GM18508 (cell line): ENCODE measurements around the gene DARS2.
"Not testable (repeated sequence)": the region's sequence is repeated elsewhere in the genome, so short reads cannot be mapped to it uniquely, and the experiment has no call there.

ENCODE experiments used
- ATAC-seq: cut with Tn5 transposase; IDR thresholded peaks from one replicate; pipeline ENCODE4 v1.9.1; 2021; ENCODE audit warnings: moderate number of reproducible peaks; ENCODE audit not compliant: insufficient read depth, unreplicated experiment

Gene DARS2, protein sequence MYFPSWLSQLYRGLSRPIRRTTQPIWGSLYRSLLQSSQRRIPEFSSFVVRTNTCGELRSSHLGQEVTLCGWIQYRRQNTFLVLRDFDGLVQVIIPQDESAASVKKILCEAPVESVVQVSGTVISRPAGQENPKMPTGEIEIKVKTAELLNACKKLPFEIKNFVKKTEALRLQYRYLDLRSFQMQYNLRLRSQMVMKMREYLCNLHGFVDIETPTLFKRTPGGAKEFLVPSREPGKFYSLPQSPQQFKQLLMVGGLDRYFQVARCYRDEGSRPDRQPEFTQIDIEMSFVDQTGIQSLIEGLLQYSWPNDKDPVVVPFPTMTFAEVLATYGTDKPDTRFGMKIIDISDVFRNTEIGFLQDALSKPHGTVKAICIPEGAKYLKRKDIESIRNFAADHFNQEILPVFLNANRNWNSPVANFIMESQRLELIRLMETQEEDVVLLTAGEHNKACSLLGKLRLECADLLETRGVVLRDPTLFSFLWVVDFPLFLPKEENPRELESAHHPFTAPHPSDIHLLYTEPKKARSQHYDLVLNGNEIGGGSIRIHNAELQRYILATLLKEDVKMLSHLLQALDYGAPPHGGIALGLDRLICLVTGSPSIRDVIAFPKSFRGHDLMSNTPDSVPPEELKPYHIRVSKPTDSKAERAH

DNA sequence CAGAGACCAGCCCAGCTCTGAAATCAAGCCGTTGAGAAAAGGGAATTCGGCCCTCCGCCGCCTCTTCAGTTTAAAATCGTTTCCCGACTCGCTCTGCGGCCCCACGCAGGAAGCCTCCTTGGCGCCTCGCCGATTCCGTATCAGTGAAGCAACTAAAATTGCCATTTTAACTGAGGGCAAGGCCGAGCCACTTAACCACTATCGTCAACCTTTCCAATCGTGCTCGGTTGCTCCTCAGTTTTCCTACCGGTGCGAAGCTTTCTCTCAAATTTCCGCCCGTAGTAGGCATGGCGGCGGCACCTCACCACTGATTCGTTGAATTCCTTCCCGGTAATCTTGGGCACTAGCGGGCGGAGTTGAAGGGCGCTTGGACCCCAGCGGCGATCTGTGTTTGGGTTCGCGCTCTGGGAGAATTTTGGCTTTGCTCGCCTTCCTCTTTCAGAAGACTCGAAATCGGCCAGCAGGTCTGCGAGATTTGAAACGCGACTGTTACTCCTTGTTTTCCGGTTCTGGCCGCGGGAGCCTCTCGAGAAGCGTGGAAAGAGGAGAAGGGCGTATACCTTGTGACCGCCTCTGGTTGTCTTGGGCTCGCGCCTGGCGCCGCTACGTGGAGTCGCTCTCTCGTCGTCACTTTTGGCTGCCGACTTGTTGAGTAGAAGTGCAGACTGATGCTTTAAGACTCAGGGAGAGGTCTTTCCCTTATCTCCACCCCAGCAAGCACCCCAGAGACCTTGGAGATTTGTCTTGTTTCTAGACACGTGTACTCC, at the start of gene DARS2, which contains the start of gene CENPL:
Gene DARS2 (plus strand): TSS at position 359 of the 767 bp plus-strand sequence. CDS start 557 bp downstream, outside the sequence.
Gene CENPL (minus strand): TSS at position 569 of the 767 bp plus-strand sequence. CDS start 13,584 bp downstream, outside the sequence.
- ATAC-seq: peak; percentile 90

DNA sequence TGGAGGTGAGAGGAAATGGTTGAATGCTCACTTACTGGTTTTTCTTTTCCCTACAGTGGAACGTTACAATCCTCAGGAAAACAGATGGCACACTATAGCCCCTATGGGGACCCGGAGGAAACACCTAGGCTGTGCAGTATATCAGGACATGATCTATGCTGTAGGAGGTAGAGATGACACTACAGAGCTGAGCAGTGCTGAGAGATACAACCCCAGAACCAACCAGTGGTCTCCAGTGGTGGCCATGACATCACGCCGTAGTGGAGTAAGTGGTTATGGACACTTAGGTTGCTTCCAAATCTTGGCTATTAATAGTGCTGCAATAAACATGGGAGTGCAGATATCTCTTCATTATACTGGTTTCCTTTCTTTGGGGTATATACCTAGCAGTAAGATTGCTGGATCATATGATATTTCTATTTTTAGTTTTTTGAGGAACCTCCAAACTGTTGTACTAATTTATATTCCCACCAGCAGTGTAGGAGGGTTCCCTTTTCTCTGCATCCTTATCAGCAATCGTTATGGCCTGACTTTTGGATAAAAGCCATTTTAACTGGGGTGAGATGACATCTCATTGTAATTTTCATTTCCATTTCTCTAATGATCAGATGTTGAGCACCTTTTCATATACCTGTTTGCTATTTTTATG, 48.8 kb upstream of the DARS2 start:
- no peak for ATAC-seq

DNA sequence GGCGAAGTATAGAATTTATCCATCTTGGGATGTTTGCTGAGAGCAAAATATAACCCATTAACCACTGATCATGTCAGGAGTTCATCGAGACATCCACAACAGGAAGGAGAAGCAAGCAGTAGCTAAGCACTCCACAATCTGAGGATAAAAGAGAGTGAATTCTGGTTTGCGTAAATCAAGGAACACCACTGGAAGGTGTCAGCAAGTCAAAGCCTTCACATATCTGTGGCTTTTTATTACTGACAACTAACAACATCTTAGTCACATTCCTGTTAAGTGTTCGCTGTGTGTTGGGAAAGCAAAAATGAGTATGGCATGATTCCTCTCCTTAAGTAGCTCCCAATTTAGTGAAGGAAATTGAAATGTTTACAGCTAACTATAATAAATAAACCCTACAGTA, 44.5 kb upstream of the DARS2 start:
- no peak for ATAC-seq

DNA sequence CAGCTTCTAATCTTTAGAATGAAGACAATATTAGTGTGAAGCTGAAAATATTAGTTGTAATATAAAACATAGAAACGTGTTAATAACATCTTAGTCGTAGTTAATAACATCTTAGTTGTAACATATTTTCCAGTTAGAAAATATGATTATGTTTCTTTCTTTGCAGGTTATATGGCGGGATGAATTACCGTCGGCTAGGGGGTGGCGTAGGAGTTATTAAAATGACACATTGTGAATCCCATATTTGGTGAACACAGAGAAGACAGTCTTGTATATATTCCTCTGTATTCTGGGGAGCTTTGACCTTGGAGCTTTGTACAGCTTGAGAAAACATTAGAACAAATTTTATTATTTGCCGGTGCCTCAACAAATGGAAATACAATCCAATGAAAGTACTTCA, 39.5 kb upstream of the DARS2 start:
- ATAC-seq: no peak

DNA sequence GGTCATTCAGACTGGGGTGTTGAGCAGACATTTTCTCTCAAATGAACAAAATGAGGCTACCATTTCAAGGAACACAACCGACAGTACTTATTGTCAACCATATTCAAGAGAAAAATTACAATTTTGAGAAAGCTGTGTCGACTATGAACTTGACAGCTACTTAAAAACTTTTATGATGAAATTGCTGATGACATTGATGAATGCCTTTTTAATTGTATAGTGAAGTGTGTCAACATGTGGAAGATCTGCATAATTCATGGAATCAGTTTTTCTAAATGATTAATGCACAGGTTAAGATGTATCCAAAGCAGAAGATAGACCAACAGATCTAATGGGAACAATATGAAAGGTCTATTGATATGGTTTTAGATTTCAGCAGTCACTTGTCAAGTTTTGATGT, 34.6 kb upstream of the DARS2 start:
- ATAC-seq: no peak

DNA sequence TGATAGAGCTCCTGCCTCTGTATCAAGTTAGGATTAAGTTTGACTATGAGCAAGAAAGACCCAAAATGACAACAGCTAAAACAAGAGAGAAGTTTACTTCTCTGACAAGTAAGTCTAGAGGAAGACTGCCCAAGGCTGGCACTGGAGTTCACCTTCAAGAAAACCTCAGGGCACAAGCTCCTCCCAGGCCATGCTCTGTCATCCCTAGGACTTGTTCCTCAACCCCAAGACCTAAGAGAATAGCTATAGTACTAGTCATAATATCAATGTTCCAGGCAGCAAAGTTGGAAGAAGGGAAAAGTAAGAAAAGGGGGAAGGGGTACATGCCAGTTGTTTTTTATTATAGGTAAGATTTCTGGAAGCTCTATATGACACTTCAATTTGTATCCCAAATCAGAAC, 26.4 kb upstream of the DARS2 start:
- ATAC-seq: no peak

DNA sequence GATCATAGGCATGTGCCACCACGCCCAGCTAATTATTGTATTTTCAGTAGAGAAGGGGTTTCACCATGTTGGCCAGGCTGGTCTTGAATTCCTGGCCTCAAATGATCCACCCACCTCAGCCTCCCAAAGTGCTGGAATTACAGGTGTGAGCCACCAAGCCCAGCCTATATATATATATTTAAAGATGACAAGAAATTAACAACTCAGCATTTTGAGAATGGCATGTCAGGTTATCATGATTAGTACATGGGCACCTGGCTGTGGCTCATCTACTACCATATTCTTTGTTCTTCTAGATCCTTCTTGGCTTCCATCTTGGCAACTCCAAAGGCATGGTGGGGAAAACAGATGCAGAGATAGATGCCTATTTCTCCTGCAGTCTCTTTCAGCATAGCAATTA, 24.5 kb upstream of the DARS2 start:
- not testable (repeated sequence) for ATAC-seq

DNA sequence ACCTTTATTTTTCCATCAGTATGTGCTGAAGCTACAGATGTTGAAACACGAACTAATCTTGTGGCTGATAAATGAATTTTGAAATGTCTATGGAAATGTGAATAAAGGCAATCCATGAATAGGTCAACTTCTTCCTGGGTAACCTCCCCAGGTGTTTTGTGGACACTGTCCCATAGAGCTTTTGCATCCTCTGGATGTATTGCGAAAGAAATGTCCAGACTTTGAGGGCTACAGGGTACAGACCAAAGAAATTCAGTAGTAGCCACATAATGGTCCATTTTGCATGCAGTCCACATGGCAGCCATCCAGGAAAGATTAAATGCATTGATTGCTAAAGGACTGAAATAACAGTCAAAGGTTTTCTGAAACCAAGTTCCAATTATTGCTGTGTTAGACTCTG, 21.5 kb upstream of the DARS2 start:
- ATAC-seq: no peak

DNA sequence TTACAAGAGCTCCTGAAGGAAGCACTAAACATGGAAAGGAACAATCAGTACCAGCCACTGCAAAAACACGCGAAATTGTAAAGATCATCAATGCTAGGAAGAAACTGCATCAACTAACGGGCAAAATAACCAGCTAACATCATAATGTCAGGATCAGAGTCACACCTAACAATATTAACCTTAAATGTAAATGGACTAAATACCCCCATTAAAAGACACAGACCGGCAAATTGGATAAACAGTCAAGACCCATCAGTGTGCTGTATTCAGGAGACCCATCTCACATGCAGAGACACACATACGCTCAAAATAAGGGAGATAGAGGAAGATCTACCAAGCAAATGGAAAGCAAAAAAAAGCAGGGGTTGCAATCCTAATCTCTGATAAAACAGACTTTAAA, 10.8 kb upstream of the DARS2 start:
- ATAC-seq: not testable (repeated sequence)

DNA sequence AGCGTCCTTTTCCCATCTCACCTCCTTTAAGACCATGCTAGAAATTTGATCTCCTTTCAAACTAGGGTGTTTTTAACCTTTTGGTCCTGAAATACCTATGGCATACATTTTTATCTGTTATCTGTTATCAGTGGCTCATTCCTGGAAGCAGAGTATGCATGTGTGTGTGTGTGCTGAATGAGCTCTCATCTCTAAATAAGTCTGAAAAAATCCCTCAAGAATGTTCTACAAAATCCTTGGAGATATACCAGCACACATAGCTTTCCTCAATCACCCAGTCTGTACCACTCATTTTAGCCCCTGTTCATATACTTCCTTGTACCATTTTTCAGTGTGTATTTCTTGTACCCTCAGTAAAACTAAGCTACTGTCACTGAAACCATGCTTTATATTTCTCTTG, 6.0 kb upstream of the DARS2 start:
- no peak for ATAC-seq

DNA sequence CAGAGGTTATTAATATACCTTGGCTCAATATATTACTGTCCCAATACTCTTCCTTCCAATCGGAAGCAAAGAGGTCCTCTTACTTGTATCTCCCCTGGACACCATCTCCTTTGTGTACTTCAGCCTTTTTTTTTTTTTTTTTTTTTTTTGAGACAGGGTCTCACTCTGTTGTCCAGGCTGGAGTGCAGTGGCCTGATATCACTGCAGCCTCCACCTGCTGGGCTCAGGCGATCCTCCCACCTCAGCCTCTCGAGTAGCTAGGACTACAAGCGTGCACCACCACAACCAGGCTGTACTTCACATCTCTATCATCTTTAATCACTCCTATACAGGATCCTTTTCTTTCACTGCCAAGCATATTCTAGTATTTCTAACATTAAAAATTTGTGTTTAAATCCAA, 2.8 kb upstream of the DARS2 start:
- ATAC-seq: no peak

DNA sequence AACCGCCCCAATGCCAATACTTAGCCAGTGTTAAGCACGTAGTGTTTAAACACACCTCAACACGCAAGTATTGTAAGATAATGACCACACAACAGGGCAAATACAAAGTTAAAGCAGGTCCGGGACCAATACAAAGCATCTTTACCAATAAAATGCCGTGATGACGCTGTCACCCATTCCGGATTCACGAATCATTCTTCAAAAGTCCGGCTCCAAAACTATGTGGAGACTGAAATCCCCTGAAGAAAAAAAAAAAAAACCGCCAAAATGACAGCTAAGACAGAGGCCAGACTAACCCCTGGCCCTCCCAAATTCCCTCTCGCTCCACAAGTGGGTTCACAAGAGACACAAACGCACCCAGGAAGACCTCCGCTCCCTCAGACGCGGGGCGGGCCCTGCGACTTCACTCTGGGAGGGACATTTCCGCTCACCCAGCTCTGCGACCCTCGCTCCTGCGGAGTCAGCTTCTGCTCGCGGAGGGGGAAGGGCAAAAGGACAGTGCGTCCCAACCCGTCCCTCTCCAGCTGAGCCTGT, 625 bp upstream of the DARS2 start:
- no peak for ATAC-seq

DNA sequence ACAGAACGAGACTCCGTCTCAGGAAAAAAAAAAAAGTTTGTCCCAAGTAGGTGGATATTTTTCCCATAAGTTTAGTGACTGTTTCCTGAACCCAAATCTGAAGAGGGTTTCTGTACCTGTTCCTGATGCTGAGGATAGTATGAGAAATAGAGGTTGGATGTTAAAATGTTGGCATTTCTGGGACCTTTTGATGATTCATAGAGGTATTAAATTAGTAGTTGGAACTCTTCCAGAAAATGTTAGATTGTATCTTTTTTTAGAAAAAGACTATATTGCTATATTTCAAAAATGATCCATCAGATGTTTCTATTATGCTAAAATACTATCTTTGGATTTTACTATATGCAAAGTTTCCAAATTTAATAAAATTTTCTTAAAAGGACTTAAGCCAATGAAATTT, 3.1 kb downstream of the DARS2 start:
- ATAC-seq: no peak

DNA sequence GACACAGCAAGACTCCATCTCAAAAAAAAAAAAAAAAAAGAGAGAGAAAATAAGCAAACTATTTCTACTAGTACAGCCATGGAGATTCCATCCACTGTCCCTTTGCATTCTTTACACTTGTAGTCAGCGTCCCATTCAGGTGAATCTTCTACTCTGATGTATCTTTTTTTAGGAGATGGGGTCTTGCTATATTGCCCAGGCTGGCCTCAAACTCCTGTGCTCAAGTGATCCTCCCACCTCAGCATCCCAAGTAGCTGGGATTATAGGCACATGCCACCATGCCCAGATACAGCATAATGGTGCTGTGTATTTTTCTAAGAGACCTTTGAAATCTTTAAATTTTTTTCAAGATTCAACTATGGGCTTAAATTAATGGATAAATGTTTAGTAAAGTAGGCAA, 8.3 kb downstream of the DARS2 start:
- no peak for ATAC-seq

DNA sequence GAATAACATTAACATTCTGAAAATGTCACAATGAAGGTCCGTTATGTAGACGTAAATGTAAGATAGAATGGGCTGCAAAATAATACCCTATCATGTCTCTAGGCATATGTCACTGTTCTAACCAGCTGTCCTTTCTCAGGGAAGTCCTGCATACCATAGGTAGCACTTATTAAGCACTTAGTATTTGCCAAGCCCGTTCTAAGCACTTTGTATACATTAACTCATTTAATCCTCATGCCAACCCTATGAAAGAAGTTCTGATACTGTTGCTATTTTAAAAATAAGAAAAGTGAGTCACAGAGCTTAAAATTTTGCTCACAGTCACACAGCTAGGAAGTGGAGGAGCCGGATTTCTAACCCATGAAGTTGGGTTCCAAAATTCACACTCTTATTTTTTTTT, 27.6 kb downstream of the DARS2 start:
- no peak for ATAC-seq

DNA sequence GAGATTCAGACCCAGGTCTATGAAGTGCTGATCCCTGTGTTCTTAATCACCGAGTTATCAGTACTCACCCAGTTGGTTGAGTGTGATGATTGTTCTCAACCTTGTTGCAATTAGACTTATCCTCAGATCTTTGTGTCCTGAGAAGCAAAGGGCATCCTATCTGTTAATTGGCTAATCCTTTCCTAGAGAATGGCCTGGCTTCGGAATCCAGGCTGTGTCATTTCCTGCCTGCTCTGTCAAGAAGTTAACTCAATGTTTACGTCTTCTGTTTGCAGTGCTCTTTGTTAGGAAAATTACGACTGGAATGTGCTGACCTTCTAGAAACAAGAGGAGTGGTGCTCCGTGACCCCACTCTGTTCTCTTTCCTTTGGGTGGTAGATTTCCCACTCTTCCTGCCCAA, 28.6 kb downstream of the DARS2 start:
- no peak for ATAC-seq

DNA sequence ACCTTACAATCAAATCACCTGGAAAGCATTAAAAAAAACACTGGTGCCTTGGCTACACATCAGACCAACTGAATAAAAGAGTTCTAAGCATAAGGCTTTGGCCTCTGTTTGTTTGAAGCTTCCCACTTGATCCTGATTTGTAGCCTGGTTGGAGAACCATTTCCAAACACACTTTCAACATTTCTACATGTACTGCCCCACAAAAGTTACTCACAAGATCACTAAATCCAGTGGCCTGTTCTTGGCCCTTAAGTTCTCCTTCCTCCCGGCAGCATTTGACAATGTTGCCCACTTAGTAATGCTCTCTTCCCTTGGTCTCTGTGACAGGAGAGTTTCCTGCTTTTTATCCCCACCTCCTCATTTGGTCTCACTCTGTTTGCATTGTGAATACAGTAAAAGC, 31.5 kb downstream of the DARS2 start:
- ATAC-seq: no peak

DNA sequence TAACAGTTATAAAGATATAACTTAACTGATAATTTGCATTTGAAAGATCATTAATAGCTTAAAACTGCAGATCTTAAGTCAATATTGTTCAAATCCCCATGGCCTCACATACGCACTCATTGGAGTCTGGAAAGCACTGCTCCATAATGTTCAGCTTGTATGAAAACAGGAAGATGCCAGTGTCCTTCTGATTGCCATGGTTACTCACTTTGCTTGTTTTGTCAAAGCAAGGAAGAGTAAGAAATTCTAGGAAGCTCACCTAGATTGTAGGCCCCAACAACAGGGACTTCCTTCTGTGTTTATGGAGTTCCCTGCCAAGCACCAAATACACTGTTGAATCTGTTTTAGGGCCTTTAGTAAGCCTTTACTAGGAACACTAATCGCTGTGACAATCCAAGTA, 32.4 kb downstream of the DARS2 start:
- ATAC-seq: no peak

DNA sequence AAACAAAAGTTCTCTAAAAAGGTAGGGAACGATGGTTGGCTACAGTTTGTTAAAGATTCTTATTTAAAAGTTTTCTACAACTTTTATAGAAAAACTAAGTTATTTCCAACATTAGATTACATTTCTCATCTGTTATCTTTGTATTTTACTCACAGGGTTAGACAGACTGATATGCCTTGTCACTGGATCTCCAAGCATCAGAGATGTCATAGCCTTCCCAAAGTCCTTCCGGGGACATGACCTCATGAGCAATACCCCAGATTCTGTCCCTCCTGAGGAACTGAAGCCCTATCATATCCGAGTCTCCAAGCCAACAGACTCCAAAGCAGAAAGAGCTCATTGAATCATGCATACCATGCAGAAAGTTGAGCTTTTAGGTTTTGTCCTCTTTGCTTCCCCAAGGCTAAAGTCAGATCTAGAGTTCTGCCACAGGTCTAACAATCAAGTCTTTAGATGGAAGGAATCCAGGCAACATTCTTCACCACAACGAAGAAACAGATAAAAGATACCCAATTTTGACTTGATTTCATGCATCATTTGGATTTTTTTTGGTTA, 33.0 kb downstream of the DARS2 start:
- no peak for ATAC-seq

DNA sequence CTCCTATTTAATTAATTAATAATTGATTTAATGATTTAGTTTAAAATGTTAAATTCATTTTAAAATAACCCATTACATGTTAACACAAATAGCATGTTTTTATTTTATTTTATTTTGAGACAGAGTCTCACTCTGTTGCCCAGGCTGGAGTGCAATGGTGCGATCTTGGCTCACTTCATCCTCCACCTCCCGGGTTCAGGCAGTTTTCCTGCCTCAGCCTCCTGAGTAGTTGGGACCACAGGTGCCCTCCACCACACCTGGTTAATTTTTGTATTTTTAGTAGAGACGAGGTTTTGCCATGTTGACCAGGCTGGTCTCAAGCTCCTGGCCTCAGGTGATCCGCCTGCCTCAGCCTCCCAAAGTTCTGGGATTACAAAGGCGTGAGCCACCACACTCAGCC, 35.1 kb downstream of the DARS2 start:
- ATAC-seq: not testable (repeated sequence)
